DOHH2 (cell line): ENCODE measurements around the gene MAP3K20.
"Not testable (repeated sequence)": the region's sequence is repeated elsewhere in the genome, so short reads cannot be mapped to it uniquely, and the experiment has no call there.

Experiments used
- H3F3A ChIP-seq: fragments of 200-600 bp; sonication (generic), shearing (Covaris generic); 2 replicates; pipeline ENCODE4 v1.6.0; 2016; ENCODE audit warnings: antibody characterized with exemption, mild to moderate bottlenecking; ENCODE audit not compliant: control insufficient read depth, insufficient read depth
- H3K27ac ChIP-seq: fragments of 200-600 bp; sonication (generic); 2 replicates; pipeline ENCODE4 v1.5.1; 2014; ENCODE audit warnings: low read depth, mild to moderate bottlenecking, low read length, moderate library complexity
- H3K27me3 ChIP-seq: fragments of 200-600 bp; sonication (generic); 2 replicates; pipeline ENCODE4 v1.6.1; 2014; ENCODE audit warnings: mild to moderate bottlenecking, low read length, mixed read lengths; ENCODE audit not compliant: control insufficient read depth
- H3K36me3 ChIP-seq: fragments of 200-600 bp; sonication (generic); 2 replicates; pipeline ENCODE4 v1.6.1; 2014; ENCODE audit warnings: mild to moderate bottlenecking, low read length, moderate library complexity, mixed read lengths; ENCODE audit not compliant: control insufficient read depth
- H3K4me1 ChIP-seq: fragments of 200-600 bp; sonication (generic); 2 replicates; pipeline ENCODE4 v1.6.1; 2014; ENCODE audit warnings: mild to moderate bottlenecking, low read length, mixed read lengths; ENCODE audit not compliant: control insufficient read depth
- H3K4me2 ChIP-seq: fragments of 200-600 bp; sonication (generic); 2 replicates; pipeline ENCODE4 v1.6.0; 2014; ENCODE audit warnings: mild to moderate bottlenecking, low read length, moderate library complexity
- H3K4me3 ChIP-seq: fragments of 200-600 bp; sonication (generic); 2 replicates; pipeline ENCODE4 v1.5.1; 2014; ENCODE audit warnings: mild to moderate bottlenecking, low read length, mixed read lengths
- H3K79me2 ChIP-seq: fragments of 200-600 bp; sonication (generic); 2 replicates; pipeline ENCODE4 v1.6.1; 2014; ENCODE audit warnings: mild to moderate bottlenecking, low read length, mixed read lengths; ENCODE audit not compliant: control insufficient read depth
- H3K9me2 ChIP-seq: fragments of 200-600 bp; sonication (generic); replicated peaks from 2 replicates; pipeline ENCODE4 v1.6.1; 2014; ENCODE audit warnings: mild to moderate bottlenecking, low read length, mixed read lengths; ENCODE audit not compliant: control insufficient read depth
- H3K9me3 ChIP-seq: fragments of 200-600 bp; sonication (generic); 2 replicates; pipeline ENCODE4 v1.6.1; 2014; ENCODE audit warnings: antibody characterized with exemption, low read length, mixed read lengths; ENCODE audit not compliant: control insufficient read depth, insufficient read depth
- H4K20me1 ChIP-seq: fragments of 200-600 bp; sonication (generic); 2 replicates; pipeline ENCODE4 v1.6.0; 2014; ENCODE audit warnings: low read depth, mild to moderate bottlenecking, antibody characterized with exemption, low read length, moderate library complexity; ENCODE audit not compliant: control insufficient read depth, insufficient read depth
- CTCF ChIP-seq: fragments of 200-600 bp; sonication (generic); IDR thresholded peaks from one replicate; pipeline ENCODE4 v1.5.1; 2014; ENCODE audit warnings: antibody characterized with exemption, mild to moderate bottlenecking, low read depth, low read length; ENCODE audit not compliant: poor library complexity, severe bottlenecking
- EZH2phosphoT487 ChIP-seq: fragments of 200-600 bp; sonication (generic); IDR thresholded peaks from 2 replicates; pipeline ENCODE4 v1.6.1; 2017; ENCODE audit warnings: borderline replicate concordance, mild to moderate bottlenecking, antibody characterized with exemption, low read length, moderate library complexity, mixed read lengths

The MAP3K20 gene

GRCh38 chr2:173298536-173299097, 223.0 kb downstream of the MAP3K20 start:
- Histone ChIP-seq H3F3A (peaks cover 3% of the 10 kb centered on the region), H3K4me3 (no peak overlapping the region), H3K79me2 (no peaks in the 10 kb centered on the region), H3K4me1 (peaks cover 27% of the 10 kb centered on the region), H3K4me2 (no peak overlapping the region), H3K27me3 (no peaks in the 10 kb centered on the region), H3K36me3 (no peaks in the 10 kb centered on the region), H3K27ac (no peak overlapping the region), H3K9me3 (peaks cover 34% of the 10 kb centered on the region), H3K9me2 (no peaks in the 10 kb centered on the region), H4K20me1 (no peaks in the 10 kb centered on the region)
- TF ChIP-seq CTCF (no peak), EZH2phosphoT487 (no peak)

DNA sequence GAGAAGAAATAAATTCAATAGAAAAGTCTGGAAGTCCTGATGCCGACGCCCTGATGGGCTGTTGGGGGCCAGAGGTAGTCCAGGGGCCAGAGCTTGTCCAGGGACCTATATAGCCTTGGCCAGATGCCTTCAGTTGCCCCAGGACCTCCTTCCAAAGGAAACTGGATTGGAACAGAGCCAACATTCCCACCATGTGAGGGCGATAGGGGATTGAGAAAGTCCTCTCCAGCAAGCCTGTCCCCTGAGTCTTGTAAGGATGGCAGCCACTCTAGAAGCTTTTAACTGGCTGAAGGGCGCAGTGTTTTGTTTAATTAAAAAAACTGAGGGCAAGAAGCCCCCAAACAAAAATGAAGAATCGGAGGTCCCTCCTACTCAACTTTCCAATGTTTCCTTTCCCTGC, 224.1 kb downstream of the MAP3K20 start:
- Histone ChIP-seq H3K4me1 (peaks cover 39% of the 10 kb centered on the region), H4K20me1 (no peaks in the 10 kb centered on the region), H3K9me2 (no peaks in the 10 kb centered on the region), H3K36me3 (no peaks in the 10 kb centered on the region), H3K27ac (no peak overlapping the region), H3K79me2 (no peaks in the 10 kb centered on the region), H3K4me3 (no peak overlapping the region), H3F3A (peaks cover 9% of the 10 kb centered on the region), H3K4me2 (no peak overlapping the region), H3K9me3 (peaks cover 34% of the 10 kb centered on the region), H3K27me3 (no peaks in the 10 kb centered on the region)
- TF ChIP-seq CTCF (no peak), EZH2phosphoT487 (no peak)

DNA sequence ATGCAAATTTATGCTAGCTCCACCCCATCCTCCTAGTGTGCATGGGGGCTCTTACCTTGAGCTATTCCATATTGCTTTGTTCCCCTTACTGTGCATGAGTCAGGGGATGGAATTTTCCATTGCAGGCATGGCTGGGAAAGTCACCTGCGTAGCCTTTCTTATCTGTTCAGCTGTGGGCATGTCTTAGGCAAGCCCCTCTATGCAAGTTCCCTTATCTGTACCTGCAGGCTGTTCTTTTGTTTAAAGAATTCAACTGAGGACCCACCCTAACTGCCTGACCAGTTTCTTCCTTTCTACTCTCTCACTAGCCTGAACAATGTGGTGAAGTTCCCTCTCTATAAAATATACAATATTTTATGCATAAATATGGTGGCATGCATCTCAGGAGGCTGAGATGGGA, 224.8 kb downstream of the MAP3K20 start:
- Histone ChIP-seq H3K9me2 (no peaks in the 10 kb centered on the region), H3K27ac (no peak overlapping the region), H4K20me1 (no peaks in the 10 kb centered on the region), H3K4me3 (no peak overlapping the region), H3K4me2 (no peak overlapping the region), H3K4me1 (peaks cover 46% of the 10 kb centered on the region), H3K9me3 (peaks cover 34% of the 10 kb centered on the region), H3F3A (peaks cover 14% of the 10 kb centered on the region), H3K27me3 (no peaks in the 10 kb centered on the region), H3K36me3 (peaks cover under 1% of the 10 kb centered on the region; the same call in 1 of the 2 replicates), H3K79me2 (no peaks in the 10 kb centered on the region)
- TF ChIP-seq EZH2phosphoT487 (no peak), CTCF (no peak)

DNA sequence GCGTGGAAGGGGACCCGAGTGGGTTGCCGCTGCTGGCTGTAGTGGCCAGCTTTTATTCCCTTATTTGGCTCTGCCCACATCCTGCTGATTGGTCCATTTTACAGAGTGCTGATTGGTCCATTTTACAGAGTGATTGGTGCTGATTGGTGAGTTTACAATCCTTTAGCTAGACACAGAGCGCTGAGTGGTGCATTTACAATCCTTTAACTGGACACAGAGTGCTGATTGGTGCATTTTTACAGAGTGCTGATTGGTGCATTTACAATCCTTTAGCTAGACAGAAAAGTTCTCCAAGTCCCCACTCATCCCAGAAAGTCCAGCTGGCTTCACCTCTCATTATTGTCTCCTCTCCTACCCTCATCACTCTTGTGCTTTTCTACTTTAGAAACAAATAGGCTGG, 225.9 kb downstream of the MAP3K20 start:
- not testable (repeated sequence) for H4K20me1 ChIP-seq, H3K27me3 ChIP-seq, H3K36me3 ChIP-seq, H3K9me2 ChIP-seq, H3K79me2 ChIP-seq, H3K4me3 ChIP-seq, H3K4me2 ChIP-seq, H3K27ac ChIP-seq
- H3K4me1 ChIP-seq: peaks cover 51% of the 10 kb centered on the region
- peaks cover 32% of the 10 kb centered on the region for H3K9me3 ChIP-seq
- H3F3A ChIP-seq: peaks cover 24% of the 10 kb centered on the region
